ENCODE data around the gene NBEA.

DNA sequence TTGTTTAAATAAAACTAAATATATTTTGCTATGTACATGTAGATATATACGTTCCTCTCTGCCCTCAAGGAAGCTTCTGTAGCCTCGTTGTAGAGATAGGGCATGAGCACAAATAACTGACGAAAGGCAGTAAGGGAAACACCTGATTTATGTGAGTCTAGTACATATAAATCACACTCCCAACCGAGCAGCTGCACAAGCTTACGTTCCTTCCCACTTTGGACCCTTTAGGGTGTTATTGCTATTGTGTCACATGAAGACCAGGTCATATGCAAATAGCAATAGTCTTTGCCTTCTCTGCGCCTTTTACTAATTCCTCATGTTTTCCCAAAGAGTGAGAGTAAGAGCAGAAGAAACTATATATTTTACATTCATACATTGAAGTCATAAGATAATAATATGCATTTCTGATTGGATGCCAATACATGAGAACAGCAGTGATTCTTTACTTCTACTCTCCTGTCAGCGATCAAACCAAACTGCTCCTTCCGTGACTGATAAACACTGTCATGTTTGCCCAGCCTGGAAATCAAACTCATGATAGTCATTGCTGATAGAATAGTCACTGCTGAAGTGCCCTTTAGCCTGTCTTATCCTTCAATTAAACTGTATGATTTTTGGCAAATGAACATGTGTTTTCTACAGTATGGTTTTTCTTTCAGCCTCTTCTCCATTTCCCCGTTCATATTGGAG is 661.7 kb downstream of the NBEA start:
- TF ChIP-seq KLF16 (tag by site-specific recombination; IDR thresholded peaks at IDR 0.05) = no peak
- no peak for TF ChIP-seq SP7 (tag by site-specific recombination; IDR thresholded peaks at IDR 0.05)
- TF ChIP-seq, protein P1, sequence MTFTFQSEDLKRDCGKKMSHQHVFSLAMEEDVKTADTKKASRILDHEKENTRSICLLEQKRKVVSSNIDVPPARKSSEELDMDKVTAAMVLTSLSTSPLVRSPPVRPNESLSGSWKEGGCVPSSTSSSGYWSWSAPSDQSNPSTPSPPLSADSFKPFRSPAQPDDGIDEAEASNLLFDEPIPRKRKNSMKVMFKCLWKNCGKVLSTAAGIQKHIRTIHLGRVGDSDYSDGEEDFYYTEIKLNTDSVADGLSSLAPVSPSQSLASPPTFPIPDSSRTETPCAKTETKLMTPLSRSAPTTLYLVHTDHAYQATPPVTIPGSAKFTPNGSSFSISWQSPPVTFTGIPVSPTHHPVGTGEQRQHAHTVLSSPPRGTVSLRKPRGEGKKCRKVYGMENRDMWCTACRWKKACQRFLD (tag by site-specific recombination; IDR thresholded peaks at IDR 0.05) = no peak
- TF ChIP-seq, protein P2, sequence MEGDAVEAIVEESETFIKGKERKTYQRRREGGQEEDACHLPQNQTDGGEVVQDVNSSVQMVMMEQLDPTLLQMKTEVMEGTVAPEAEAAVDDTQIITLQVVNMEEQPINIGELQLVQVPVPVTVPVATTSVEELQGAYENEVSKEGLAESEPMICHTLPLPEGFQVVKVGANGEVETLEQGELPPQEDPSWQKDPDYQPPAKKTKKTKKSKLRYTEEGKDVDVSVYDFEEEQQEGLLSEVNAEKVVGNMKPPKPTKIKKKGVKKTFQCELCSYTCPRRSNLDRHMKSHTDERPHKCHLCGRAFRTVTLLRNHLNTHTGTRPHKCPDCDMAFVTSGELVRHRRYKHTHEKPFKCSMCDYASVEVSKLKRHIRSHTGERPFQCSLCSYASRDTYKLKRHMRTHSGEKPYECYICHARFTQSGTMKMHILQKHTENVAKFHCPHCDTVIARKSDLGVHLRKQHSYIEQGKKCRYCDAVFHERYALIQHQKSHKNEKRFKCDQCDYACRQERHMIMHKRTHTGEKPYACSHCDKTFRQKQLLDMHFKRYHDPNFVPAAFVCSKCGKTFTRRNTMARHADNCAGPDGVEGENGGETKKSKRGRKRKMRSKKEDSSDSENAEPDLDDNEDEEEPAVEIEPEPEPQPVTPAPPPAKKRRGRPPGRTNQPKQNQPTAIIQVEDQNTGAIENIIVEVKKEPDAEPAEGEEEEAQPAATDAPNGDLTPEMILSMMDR (tag by site-specific recombination; IDR thresholded peaks at IDR 0.05) = no peak
- TF ChIP-seq ZNF16 (tag by site-specific recombination; IDR thresholded peaks at IDR 0.05; ENCODE audit: low read depth) = no peak
- TF ChIP-seq ZNF19 (tag by site-specific recombination; IDR thresholded peaks at IDR 0.05; ENCODE audit: low read depth) = no peak
- no peak for TF ChIP-seq ZNF146 (tag by site-specific recombination; IDR thresholded peaks at IDR 0.05)
- no peak for TF ChIP-seq ZNF555 (tag by site-specific recombination; conservative IDR thresholded peaks at IDR 0.05)
- TF ChIP-seq ZNF324 (tag by site-specific recombination; IDR thresholded peaks at IDR 0.05) = no peak
- no peak for TF ChIP-seq KLF10 (tag by site-specific recombination; IDR thresholded peaks at IDR 0.05)
- no peak for TF ChIP-seq KLF7 (tag by site-specific recombination; IDR thresholded peaks at IDR 0.05; ENCODE audit: borderline replicate concordance)
- no peak for TF ChIP-seq MEIS1 (CRISPR knock-in tag; IDR thresholded peaks at IDR 0.05; ENCODE audit: borderline replicate concordance)
